ENCODE results near the gene CCDC12.

The CCDC12 gene

GRCh38 chr3:46954178-46954577 lies 22.4 kb downstream of the CCDC12 start:
- DNase-seq: no peak

GRCh38 chr3:46953234-46954010 lies 23.1 kb downstream of the CCDC12 start:
- no peak for DNase-seq

- no peak for DNase-seq
These were observed 23.7 kb downstream of the CCDC12 start for GRCh38 chr3:46952813-46953212.

- no peak for DNase-seq
These were observed 25.8 kb downstream of the CCDC12 start for GRCh38 chr3:46950650-46951241.

GRCh38 chr3:46950177-46950576 lies 26.4 kb downstream of the CCDC12 start:
- DNase-seq: no peak

- DNase-seq: no peak
These were observed 27.5 kb downstream of the CCDC12 start for GRCh38 chr3:46948830-46949671.

DNA sequence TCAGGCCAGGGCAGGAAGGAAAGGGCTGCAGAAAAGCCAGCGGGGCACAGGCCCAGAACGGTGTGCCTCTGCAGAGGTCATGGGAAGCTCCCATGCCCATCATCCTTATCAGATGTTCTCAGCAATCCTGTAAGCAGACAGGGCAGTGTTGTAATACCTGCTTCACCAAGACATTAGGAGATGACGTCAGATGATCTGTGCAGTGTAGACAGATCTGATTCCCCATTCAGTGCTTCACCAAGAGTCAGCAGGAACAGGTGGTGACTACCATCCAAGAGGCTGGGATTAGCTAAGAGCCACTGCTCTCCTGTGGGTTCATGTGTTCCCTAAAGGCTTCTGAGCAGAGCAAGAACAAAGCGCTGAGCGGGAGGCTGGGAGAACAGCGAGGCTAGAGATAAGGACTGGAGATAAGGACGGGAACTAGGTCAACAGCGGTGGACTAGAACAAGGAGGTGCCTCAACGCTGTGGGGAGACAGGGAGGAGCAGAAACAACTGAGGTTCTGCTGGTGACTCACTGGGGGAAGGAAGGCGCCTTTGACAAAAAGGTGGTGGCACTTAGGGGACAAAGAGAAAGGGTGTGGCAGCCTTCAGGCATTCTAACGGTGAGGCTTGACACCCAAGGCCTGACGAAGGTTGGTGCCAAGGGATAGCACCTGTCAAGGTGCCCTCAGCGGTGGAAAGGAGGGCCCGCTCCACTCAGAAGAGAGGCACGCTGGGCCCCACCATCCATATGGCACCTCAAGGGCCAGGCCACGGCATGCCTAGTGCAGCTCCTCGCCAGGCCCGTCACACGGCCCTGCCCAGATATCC lies 28.4 kb downstream of the CCDC12 start:
- no peak for DNase-seq

- no peak for DNase-seq
These were observed 29.0 kb downstream of the CCDC12 start for GRCh38 chr3:46947546-46947901.

- DNase-seq: no peak
These were observed 29.5 kb downstream of the CCDC12 start for GRCh38 chr3:46946856-46947545.

GRCh38 chr3:46946416-46946815 lies 30.1 kb downstream of the CCDC12 start:
- no peak for DNase-seq

DNA sequence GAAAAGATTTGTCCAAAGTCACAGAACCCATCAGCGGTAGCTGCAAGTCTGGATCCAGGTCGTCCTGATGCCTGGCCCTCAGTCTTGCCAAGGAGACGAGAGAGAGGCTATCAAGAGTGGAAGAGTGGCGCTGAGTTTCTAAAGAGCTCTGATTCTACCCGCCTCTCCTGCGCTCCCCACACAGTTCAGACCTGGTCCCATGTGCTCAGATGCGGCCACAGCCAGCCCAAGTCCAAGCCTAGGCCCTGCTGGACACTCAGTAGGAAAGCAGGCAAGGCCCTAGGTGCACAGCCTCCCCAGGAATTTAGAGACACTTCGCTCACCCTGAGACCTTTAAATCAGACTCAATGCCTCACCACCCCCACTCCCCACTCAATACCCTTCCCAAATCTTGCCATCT lies 32.4 kb downstream of the CCDC12 start:
- DNase-seq: no peak

DNA sequence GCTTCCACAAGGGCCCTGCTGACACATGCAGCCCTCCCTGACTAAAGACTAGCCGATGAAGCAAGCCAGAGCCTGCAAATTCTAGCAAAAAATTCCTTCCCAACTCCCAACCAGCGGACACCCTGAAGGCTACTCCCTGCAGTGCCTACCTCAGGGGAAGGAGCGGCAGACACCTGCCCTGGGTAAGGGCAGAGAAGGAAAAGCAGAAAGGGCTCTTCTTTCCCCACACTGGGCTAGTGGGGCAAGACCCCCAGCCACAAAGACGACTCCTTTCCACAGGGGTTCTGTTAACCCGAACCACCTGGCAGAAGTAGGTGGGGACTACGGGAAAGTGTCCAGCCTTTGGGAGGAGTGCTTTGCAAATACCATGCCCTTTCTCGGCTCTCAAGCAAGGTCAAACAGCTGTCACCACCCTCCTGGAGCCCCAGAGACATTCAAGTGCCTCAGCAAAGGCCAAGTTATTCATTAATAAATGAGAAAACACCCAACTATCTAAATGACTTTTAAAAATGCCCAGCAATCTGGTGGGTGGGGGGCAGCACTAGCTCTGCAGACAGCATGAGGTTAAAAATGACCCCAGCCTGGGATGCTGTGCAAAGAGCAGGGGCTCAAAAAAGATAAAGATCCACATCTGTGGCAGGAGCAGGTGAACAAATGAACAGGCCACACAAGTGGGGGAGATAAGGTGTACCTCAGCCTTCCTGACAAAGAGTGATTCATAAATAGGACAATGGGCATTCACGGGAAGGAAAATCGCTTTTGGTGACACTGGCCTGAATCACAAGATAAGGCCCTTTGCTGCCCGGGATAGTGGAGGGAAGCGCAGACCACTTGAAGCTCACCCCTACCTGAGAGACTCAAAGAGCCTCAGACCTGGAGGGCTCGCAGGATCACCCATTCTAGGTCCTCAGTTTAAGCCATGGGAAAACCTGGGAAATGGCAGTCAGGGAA lies 33.0 kb downstream of the CCDC12 start:
- DNase-seq: no peak

DNA sequence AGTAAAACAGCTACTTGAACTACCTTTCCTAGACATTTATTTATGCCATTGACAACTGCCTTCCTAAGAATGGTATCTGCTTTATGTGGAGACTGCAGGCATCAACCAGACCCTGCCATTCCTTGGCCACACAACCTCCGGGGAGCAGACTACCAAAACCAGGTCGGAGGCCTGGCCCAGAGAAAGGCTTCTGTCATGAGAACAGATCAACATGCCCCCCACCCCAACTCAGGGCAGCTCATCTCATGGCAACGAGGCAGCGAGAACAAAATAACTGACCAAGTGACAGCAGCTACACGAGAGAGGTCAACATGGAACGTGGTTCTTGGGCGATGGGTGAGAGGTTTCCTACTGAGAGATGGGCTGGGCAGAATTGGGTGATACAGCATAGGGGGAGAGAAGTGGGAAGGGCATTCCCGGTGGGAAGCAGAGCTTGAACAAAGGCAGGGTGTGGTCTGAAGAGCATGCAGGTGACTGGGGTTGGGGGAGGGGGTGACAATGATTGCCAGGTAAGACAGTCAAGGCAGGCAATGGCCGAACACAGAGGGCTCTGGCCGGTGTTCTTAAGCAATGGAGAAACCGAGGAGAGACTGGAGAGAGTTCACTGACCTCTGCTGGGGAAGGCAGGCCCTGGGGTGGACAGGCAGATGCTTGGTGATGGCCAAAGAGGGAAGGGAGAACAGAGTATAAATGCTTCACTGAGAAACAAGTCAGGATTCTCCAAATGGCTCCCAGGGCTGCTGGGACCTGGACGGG lies 33.9 kb downstream of the CCDC12 start:
- DNase-seq: no peak

GRCh38 chr3:46942076-46942475 lies 34.5 kb downstream of the CCDC12 start:
- no peak for DNase-seq

DNA sequence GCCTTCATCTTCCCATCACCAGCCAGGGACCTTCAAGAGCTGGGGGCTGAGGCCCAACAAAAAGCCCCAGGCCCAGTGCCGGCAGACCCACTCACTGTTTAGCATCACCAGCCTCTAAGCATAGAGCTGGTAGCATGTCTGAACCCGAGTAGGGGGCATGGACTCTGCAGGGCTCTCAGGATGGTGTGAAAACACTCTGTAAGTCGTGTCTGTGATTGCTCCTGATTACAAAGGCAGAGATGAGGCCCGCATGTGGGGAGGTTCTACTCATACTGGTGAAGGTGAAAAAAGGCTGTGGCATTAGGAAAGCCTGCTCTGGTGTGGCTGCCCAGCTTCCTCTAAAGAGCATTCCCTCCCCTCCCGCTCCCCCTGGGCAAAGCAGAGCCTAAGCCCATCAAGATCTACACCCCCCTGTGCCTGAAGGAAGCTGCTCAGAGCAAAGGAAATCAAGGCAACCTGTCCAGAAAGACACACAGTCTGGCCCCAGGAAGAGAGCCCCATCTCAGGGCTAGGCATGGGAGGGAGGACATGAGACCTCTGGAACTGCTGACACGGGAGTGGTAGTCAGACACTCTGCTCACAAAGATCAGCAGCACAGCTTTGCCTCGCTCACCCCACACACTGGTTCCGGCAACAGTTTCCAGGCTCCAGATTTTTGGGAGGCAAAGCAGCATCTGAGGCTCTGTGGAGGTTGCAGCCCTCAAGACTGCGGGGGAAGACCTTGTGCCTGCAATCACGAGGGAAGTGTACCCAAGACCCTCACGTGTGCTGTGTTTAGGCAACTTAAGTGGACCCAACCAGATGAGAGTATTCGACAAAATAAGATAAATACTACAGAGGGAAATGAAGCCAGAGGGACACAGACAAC lies 36.7 kb downstream of the CCDC12 start:
- no peak for DNase-seq

GRCh38 chr3:46938118-46938517 lies 38.4 kb downstream of the CCDC12 start:
- DNase-seq: no peak

DNA sequence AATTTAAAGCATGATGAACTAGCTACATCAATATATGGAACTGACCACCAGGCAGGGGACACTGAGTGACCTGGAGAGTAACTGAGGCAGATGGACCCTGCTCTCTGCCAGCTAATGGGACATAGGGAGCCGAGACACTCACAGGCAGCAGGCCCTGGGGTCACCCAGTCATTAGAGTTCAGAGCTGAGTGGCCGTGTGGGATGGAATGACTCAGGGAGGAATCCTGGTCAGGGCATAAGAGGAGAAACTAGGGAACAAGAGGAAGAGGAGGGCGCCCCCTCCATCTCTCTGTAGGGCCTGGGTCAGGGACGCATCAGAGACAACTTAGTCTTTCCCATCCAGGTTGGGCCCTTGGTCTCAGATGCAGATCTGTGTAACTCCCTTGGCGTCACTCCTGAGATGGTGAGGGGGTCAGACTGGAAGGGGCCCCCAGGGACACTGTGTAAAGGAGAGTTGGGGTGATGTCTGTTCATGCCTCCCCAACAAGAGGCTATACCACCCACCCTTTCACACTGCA lies 39.8 kb downstream of the CCDC12 start:
- no peak for DNase-seq

- DNase-seq: no peak
These were observed 40.5 kb downstream of the CCDC12 start for GRCh38 chr3:46935989-46936558.

All from NCI-H1048 (cell line).